ENCODE measurements around the gene CXCR6.
"Not testable (repeated sequence)": the region's sequence is repeated elsewhere in the genome, so short reads cannot be mapped to it uniquely, and the experiment has no call there.

GRCh38 chr3:45997499-45997898 is 54.2 kb downstream of the CXCR6 start:
- TF ChIP-seq, protein P1, sequence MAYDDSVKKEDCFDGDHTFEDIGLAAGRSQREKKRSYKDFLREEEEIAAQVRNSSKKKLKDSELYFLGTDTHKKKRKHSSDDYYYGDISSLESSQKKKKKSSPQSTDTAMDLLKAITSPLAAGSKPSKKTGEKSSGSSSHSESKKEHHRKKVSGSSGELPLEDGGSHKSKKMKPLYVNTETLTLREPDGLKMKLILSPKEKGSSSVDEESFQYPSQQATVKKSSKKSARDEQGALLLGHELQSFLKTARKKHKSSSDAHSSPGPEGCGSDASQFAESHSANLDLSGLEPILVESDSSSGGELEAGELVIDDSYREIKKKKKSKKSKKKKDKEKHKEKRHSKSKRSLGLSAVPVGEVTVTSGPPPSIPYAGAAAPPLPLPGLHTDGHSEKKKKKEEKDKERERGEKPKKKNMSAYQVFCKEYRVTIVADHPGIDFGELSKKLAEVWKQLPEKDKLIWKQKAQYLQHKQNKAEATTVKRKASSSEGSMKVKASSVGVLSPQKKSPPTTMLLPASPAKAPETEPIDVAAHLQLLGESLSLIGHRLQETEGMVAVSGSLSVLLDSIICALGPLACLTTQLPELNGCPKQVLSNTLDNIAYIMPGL (CRISPR knock-in tag; IDR thresholded peaks at IDR 0.05), result not testable (repeated sequence)
- TF ChIP-seq, protein P2, sequence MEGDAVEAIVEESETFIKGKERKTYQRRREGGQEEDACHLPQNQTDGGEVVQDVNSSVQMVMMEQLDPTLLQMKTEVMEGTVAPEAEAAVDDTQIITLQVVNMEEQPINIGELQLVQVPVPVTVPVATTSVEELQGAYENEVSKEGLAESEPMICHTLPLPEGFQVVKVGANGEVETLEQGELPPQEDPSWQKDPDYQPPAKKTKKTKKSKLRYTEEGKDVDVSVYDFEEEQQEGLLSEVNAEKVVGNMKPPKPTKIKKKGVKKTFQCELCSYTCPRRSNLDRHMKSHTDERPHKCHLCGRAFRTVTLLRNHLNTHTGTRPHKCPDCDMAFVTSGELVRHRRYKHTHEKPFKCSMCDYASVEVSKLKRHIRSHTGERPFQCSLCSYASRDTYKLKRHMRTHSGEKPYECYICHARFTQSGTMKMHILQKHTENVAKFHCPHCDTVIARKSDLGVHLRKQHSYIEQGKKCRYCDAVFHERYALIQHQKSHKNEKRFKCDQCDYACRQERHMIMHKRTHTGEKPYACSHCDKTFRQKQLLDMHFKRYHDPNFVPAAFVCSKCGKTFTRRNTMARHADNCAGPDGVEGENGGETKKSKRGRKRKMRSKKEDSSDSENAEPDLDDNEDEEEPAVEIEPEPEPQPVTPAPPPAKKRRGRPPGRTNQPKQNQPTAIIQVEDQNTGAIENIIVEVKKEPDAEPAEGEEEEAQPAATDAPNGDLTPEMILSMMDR (IDR thresholded peaks at IDR 0.05), result not testable (repeated sequence)
- TF ChIP-seq, protein P3, sequence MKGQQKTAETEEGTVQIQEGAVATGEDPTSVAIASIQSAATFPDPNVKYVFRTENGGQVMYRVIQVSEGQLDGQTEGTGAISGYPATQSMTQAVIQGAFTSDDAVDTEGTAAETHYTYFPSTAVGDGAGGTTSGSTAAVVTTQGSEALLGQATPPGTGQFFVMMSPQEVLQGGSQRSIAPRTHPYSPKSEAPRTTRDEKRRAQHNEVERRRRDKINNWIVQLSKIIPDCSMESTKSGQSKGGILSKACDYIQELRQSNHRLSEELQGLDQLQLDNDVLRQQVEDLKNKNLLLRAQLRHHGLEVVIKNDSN (CRISPR knock-in tag; IDR thresholded peaks at IDR 0.05), result not testable (repeated sequence)
- not testable (repeated sequence) for TF ChIP-seq TCF7 (CRISPR knock-in tag; IDR thresholded peaks at IDR 0.05; ENCODE audit: low read depth)

All from WTC11 (cell line).